SKM-1 treated with dmso at 0.1 percent for 144 hours (cell line): ENCODE results near the gene NKAP.
"Not testable (repeated sequence)": the region's sequence is repeated elsewhere in the genome, so short reads cannot be mapped to it uniquely, and the experiment has no call there.

Experiments used
- DNase-seq: peaks from one replicate; lab custom pipeline; 2025; ENCODE audit not compliant: unreplicated experiment; lab: John Stamatoyannopoulos, UW

NKAP gene

GRCh38 chrX:119941336-119941735 lies 2.2 kb downstream of the NKAP start:
- DNase-seq: no peak

GRCh38 chrX:119935215-119935874 lies 8.2 kb downstream of the NKAP start:
- no peak for DNase-seq

GRCh38 chrX:119922391-119922790 lies 21.2 kb downstream of the NKAP start:
- not testable (repeated sequence) for DNase-seq

DNA sequence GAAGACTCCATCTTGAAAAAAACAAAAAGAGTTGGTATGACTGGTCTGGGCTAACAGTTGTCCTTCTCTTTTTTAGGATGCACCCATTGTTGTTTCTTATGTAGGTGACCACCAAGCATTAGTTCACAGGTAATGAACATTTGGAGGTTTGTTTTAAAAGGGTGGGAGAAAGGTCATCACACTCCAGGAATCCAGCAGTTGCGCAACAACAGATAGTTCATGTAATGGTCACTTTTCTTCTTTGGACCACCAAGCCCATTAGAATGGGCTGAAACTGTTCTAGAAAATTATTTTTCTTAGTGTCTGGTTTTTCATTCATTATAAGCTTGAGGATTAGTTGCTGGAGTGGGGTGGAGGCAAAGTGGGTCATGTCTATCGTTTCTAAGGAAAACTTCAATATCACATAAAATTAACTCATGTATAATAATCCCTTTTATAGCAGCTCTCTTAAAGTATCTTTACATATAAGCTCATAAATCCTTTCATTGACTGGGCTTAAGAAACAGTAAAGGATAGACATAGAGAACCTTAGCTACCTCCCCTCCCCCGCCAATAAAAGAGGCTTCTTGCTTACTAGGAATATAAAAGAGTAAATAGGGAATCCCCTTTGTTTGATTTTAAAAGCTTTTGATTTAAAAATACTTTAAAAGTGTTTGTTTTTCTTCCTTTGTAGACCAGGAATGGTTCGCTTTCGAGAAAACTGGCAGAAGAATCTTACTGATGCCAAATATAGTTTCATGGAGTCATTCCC lies 23.5 kb downstream of the NKAP start:
- no peak for DNase-seq

- no peak for DNase-seq
Observed at GRCh38 chrX:119917877-119918276, 25.7 kb downstream of the NKAP start.

- no peak for DNase-seq
Observed at GRCh38 chrX:119916310-119916709, 27.2 kb downstream of the NKAP start.

GRCh38 chrX:119900976-119901375 lies 42.6 kb downstream of the NKAP start:
- DNase-seq: no peak

- DNase-seq: peak; percentile 63
Observed at GRCh38 chrX:119899125-119899524, 44.4 kb downstream of the NKAP start.

- no peak for DNase-seq
Observed at GRCh38 chrX:119895843-119896326, 47.7 kb downstream of the NKAP start, which contains the start of gene AKAP14. TSS of gene AKAP14 (plus strand) at chrX:119895893. CDS start at chrX:119903224, 7,331 bp downstream.

GRCh38 chrX:119891961-119892692 lies 51.4 kb downstream of the NKAP start:
- not testable (repeated sequence) for DNase-seq

GRCh38 chrX:119890626-119891025 lies 52.9 kb downstream of the NKAP start:
- not testable (repeated sequence) for DNase-seq

DNA sequence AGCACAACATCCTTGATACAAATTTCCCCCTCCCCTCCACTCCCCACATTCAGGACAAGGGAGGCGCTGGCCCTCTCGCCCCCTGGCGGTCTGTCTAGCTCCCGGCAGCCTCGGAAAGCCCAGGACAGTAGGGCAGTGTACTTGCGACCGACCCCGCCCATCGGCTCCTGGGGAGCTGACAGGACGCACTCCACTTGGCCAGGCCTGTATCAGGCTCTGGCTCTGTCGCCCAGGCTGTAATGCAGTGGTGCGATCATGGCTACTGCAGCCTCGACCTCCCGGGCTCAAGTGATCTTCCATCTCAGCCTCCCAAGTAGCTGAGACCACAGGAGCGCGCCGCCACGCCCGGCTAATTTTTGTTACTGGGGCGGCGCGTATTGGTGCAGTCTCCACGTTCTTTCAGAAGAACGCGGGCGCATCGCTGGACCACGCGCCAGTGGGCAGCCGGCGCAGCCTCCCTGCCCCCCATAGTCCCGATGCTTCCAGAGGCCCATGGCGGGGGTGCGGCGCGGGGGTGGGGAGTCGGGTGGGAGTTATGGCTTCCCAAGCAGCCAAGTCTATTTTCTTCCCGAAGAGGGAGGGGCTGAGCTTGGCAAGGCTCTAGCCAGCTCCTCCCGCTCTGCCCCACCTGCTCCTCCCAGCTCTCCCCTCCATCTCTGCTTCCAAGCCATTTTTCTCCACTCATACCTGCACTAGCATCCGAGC lies 55.7 kb downstream of the NKAP start:
- peak; percentile 44 for DNase-seq

DNA sequence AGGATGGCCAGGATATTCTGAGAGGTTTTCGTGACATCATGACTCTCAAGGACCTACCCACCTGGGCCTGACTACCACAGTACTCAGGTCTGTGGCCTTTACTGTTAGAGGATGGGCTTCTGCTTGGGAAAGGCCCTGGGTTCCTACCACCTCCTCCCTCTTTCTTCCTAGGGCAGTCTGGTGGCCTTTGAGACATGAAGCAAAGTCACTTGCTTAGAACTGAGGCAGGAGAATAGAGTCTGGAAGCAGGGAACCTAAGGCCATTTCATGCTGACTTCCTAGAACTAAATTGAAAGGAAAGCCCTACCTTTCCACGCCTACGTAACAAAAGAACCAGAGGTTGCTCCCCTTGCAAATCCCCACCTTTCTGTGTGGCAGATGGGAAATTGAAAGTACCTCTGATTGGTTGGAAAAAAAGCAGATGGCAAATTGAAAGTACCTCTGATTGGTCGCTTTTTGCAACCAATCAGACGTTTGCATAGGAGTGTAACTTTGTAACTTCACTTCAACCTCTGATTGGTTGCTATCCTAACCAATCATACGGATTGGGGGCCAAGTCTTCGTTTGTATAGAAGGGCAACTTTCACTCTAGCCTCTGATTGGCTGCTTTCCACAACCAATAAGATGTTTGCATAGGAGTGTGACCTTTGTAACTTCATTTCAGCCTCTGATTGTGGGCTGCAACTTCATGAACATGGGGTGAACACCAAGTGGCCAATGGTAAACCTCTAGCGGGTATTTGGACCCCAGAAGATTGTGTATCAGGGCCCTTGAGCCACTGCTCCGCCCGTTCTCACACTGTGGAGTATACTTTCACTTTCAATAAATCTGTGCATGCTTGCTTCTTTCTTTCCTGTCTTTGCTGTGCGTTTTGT lies 57.8 kb downstream of the NKAP start:
- no peak for DNase-seq

DNA sequence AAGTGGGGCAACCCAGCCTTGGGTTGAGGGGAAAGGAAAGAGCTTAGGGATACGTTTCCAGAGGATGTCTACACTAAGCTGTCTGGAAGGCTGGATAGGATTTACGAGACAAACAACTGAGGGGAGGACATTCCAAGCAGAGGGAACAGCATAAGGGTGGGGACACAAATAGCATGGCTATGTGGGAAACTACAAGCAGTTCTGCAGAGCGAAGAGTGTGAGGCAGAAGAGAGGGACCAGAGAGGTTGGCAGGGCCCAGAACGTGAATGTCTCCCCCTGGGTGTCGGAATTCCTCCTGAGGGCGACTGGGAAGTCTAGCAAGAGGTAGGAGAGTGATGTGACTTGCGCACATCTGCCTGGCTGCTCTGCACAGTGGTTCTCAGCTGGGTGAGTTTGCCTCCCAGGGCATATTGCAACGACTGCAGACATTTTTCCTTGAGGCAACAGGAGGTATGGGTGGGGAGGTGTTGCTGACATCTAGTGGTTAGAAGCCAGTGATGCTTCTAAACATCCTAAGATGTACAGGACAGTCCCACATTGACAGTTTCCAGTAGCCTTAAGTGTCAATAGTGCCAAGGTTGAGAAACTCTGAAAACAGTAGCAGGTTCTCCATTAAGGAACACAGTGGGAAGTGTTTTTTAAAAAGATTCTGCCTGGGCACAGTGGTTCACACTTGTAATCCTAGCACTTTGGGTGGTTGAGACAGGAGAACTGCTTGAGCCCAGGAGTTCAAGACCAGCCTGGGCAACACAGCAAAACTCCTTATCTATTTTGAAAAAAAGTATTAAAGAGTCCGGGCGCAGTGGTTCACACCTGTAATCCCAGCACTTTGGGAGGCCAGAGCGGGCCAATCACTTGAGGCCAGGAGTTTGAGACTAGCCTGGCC lies 62.8 kb downstream of the NKAP start:
- peak; percentile 16 for DNase-seq

GRCh38 chrX:119880076-119880475 lies 63.5 kb downstream of the NKAP start:
- DNase-seq: no peak

GRCh38 chrX:119878740-119879139 lies 64.8 kb downstream of the NKAP start:
- DNase-seq: no peak

DNA sequence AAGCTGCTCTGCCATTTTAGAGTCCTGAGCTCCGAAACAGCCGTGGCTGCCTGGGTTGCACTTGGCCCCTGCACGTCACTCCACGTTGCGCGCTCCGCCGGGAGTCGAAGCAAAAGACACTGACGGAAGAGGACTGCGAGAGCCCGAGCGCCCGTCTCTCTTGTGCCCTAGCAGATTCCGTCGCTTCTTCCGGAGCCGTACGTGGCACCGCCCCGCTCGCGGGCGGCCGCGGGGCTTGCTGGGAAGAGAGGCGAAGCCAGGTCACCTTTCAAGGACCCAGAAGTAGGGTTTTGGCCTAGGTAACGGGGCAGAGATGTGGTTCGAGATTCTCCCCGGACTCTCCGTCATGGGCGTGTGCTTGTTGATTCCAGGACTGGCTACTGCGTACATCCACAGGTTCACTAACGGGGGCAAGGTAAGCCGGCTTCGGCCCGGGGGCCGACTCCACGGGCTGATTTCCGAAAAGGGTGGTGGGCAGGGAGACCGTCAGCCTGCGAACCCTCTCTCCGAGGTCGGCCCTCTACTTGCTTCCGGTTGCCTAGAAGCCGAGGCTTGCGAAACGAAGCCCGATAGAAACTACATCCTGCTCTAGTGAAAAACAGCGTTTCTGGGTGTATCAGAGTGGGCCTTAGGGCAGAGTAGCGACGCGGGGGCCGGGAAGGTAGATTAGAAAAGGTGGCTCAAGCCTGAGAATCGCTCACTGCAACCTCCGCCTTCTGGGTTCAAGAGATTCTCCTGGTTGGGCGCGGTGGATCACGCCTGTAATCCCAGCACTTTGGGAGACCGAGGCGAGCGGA lies 71.8 kb downstream of the NKAP start, which contains the start of the genes NDUFA1 and RNF113A:
Gene NDUFA1 (plus strand): TSS at position 234 of the 797 bp plus-strand sequence. CDS start 80 bp downstream, at position 314.
Gene RNF113A (minus strand): TSS at position 135 of the 797 bp plus-strand sequence. CDS start 120 bp downstream, at position 15.
- peak; percentile 82 for DNase-seq

- peak; percentile 25 for DNase-seq
Observed at GRCh38 chrX:119871245-119871598, 72.3 kb downstream of the NKAP start.
